Measurements from ENCODE around the gene SLC6A6. TPM values are rescaled to one million over a fixed set of nuclear protein-coding genes. Genes with fewer than 3 reads are reported as not detected.

The SLC6A6 gene
- total RNA-seq, 1 experiment from 2014 or later = 34.2 TPM

- peak; percentile 92 for DNase-seq (ENCODE audit: low spot score)
Measured at GRCh38 chr3:14452740-14453710, 50.6 kb downstream of the SLC6A6 start.

GRCh38 chr3:14453876-14454638, 51.7 kb downstream of the SLC6A6 start:
- no peak for DNase-seq (ENCODE audit: low spot score)

- no peak for DNase-seq (ENCODE audit: low spot score)
Measured at GRCh38 chr3:14454639-14455310, 52.4 kb downstream of the SLC6A6 start.

- no peak for DNase-seq (ENCODE audit: low spot score)
Measured at GRCh38 chr3:14455571-14456317, 53.3 kb downstream of the SLC6A6 start.

- DNase-seq (ENCODE audit: low spot score) = no peak
Measured at GRCh38 chr3:14456794-14457193, 54.4 kb downstream of the SLC6A6 start.

GRCh38 chr3:14457481-14457880, 55.1 kb downstream of the SLC6A6 start:
- no peak for DNase-seq (ENCODE audit: low spot score)

- DNase-seq (ENCODE audit: low spot score) = no peak
Measured at GRCh38 chr3:14457999-14458398, 55.6 kb downstream of the SLC6A6 start.

- no peak for DNase-seq (ENCODE audit: low spot score)
Measured at GRCh38 chr3:14458434-14459275, 56.2 kb downstream of the SLC6A6 start.

- no peak for DNase-seq (ENCODE audit: low spot score)
Measured at GRCh38 chr3:14459384-14459783, 57.0 kb downstream of the SLC6A6 start.

GRCh38 chr3:14459787-14460186, 57.4 kb downstream of the SLC6A6 start:
- no peak for DNase-seq (ENCODE audit: low spot score)

GRCh38 chr3:14460342-14461005, 58.1 kb downstream of the SLC6A6 start:
- DNase-seq (ENCODE audit: low spot score) = peak; percentile 73

GRCh38 chr3:14461006-14461747, 58.8 kb downstream of the SLC6A6 start:
- DNase-seq (ENCODE audit: low spot score) = no peak

GRCh38 chr3:14461748-14462324, 59.4 kb downstream of the SLC6A6 start:
- peak; percentile 68 for DNase-seq (ENCODE audit: low spot score)

- DNase-seq (ENCODE audit: low spot score) = no peak
Measured at GRCh38 chr3:14462738-14463137, 60.3 kb downstream of the SLC6A6 start.

- DNase-seq (ENCODE audit: low spot score) = no peak
Measured at GRCh38 chr3:14463330-14464140, 61.1 kb downstream of the SLC6A6 start.

GRCh38 chr3:14464141-14464465, 61.7 kb downstream of the SLC6A6 start:
- DNase-seq (ENCODE audit: low spot score) = no peak

GRCh38 chr3:14464521-14464920, 62.1 kb downstream of the SLC6A6 start:
- no peak for DNase-seq (ENCODE audit: low spot score)

- DNase-seq (ENCODE audit: low spot score) = no peak
Measured at GRCh38 chr3:14465425-14465824, 63.0 kb downstream of the SLC6A6 start.

All from A172 (cell line).